Embryonic facial prominence (tissue), 1 donor: ENCODE results near the gene ISCA2.

Experiments used
- DNase-seq: peaks from one replicate; pipeline ENCODE4 v3.0.0-alpha.2; 2016; ENCODE audit errors: extremely low spot score

Gene ISCA2

GRCh38 chr14:74482571-74482970 lies 11.0 kb upstream of the ISCA2 start:
- no peak for DNase-seq

DNA sequence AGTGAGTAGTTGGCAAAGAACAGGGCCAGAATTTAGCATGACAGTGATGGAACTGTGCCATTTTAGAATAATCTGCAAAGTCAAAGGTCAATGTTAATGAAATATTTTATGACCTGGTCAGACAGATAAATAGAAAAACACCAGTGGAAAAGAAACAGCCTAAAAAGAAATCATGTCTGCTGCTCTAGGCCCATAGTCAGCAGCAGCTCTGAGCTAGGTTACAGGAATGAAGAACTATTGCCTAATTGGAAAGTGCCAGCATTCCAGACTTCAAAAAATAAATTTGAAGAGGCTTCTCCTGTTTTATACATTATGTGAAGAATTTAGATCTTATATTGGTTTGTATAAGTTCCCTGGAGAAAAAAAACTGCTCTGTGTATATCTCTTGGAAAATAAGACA lies 10.2 kb upstream of the ISCA2 start:
- no peak for DNase-seq

DNA sequence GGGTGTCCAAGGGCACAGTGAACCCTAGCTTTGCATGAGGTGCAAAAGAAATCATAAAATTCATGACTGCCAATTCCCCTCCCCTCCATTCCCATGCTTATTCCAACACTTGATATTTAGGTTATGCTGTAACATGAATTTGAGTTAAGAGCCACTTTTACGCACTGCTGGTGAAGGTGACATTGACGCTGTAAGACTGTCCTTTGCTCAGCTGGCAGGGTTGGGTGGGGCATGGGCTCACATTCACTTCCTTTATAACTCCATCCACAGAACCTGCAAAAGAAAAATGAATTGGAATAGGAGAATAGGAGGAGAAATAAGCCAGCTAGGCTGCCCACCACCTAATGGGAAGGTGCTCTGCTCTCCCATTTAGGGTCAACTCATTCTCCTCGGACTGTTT lies 7.4 kb upstream of the ISCA2 start:
- DNase-seq, result no peak

DNA sequence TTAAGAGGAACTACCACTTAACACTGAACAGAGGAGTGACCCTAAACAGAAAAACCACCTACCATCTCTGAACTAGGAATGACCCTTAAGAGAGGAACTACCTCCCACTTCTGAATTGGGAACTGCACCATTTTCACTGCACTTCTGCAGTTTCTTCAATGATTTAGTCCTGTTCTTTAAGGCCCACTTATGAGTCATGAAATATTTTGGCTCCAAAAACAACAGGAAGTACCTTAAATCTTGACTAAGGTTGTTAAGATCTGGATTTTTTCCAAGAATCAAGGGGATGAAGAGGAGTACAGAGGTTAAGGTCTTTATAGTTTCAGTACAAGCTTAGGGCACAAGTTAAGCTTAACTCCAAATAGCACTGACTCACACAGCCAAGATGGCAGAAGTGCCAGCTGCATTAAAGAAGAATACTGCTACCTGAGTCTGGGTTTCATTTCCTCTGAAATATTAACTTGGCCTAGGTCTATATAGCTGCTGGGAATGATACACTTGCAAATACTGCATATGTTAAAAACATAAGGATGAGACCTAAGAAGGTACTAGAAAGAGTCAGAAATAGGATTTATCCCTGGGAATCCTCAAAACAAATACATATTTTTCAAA lies 4.7 kb upstream of the ISCA2 start:
- no peak for DNase-seq

DNA sequence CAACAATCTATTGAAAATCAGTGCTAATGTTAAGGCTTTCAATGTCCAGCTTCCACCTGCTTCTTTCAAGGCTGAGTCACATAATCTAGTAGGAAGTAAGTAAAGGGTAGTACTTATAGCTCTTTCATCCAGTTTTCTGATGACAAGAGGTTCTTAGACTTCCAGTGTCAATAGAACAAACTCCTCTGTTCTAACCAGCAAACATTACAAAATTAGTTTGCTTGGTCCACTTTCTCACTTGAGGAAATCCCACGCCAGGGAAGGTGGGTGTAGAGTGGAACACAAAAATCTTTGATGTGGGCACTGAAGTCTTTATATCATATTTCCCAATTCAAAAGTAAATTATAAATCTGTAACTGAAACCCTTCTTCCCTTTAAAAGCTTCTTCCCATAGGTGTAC lies 3.1 kb upstream of the ISCA2 start:
- no peak for DNase-seq

DNA sequence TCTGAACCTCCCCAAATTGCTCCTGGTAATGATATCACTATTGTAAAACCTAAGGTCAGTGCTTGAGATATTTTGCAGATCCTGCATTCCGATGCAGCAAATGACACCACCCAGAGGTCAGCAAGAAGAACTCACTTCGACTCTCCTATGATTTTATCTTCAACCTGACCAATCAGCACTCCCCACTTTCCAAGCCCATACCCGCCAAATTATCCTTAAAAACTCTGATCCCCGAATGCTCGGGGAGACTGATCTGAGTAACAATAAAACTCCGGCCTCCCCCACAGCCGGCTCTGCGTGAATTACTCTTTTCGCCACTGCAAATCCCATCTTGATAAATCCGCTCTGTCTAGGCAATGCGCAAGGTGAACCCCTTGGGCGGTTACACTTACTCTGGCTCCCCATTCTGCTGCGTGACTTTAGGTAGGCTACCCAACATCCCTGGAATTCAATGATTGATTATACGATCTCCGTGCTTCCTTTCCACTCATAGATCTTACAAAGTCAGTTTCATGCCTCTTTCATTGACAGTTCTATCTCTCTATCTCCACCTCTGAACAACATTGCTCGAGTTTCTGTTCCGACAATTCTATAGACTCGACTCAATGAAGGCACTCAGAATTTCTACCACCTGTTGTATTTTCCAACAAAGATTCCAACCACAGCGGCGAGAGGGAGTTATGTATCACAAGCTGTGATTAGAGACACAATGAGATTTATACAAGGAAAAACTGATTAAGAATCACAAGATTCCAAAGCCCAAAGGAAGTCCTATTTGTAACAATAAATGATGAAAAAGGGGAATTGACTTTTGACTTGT lies 1.4 kb upstream of the ISCA2 start:
- no peak for DNase-seq

DNA sequence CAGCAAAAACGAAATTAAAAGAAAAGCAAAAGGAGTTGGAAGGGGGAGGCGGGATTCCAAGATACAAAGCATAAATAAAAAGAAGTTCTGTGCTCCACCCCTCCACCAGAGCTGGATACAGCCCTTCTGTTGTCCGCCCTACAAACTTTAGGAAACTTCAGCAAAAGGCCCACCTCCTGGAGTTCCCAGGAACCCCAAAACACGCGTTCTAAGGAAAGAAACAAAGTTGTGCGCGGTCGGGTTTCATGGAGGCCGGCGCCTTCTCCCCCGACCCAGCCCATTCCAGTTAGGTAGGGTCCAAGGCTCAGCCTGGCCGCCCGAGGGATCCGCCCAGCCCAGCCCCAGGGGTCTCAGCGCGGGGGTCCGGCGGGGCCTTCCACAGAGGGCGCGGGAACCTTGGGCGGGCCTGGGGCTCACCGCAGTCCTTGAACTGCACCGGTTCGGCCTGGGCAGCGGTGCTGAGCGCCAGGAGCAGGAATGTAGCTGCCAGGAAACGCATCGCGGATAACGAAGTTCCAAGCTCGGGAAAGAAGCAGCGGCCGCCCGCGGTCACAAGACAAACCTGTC lies 706 bp upstream of the ISCA2 start, which contains the start of gene NPC2:
TSS of gene NPC2 (minus strand) at position 530 of the 567 bp plus-strand sequence. CDS start at position 499, 31 bp downstream.
- DNase-seq, result peak; percentile 9

GRCh38 chr14:74495356-74495755 lies 1.8 kb downstream of the ISCA2 start:
- DNase-seq, result no peak

DNA sequence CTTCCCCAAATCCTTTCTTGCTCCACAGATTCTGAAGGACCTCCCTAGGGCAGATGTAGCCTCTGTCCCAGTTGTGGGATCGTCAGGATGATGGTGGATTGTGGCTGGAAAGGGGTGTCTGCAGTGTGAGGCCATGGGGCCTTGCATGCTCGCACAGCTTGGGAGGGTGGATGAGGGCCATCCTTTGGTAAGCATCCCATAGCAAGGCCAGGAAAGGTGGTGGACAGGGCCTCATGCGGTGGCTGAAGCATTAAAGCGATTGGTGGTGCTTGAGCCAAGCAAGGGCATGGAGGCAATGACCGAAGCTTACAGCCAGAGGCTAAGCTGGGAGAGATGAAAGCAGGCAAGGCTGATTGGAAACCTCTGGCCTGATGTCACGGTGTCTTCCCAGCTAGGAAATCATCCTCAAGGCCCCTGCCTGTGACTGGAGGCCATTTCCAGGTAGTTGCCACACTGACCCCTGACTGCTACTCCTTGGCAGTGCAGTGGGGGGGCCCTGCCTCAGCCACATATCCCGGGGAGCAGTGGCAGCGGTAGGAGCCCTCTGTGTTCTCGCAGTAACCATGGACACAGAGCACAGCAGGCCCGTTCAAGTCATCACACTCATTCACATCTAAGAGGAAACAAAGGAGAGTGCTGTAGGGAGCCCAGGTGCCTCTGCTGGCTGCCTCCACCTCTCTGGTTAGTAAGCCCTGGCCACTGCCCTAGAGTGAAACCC lies 7.0 kb downstream of the ISCA2 start:
- DNase-seq, result no peak

DNA sequence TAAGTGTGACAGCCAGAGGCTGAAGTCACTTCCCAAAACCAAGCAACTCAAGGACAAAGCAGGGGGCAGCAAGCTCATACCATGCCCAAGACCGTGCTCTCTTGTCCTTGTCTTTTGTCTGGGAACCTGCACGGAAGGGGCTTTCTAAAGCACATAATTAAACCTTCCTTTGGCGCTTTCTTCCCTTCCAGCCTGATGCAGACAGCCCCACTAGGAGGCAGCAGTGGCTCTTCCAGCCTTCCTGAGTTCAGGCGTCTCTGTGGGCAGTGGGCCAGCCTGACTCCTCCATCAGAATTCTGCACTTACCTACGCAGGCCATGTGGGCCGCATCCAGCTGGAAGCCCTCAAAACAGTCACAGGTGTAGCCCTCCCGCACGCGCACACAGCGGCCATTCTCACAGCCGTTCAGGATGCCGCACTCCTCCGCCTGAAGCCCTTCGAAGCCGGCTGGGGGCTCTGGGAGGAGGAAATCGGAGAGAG lies 7.6 kb downstream of the ISCA2 start:
- DNase-seq, result peak; percentile 60

DNA sequence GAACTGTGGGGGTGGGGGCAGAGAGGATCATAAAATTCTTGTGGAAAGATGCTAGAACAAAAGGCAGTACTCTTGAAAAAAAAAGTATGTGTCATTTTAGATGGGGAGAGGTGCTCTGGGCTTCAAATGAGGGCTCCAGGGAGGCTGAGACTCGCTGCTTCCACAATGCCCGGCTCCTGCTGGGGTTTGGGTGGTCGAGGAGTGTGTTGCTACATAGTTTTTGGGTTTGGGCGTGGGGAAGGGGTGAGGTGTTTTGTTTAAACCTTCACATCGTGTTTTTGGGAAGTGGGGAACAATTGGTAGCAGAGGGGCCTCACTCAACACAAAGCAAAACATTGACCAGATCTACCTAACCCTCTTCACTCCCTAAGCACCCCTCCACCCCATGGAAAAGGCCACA lies 8.1 kb downstream of the ISCA2 start:
- DNase-seq, result no peak

DNA sequence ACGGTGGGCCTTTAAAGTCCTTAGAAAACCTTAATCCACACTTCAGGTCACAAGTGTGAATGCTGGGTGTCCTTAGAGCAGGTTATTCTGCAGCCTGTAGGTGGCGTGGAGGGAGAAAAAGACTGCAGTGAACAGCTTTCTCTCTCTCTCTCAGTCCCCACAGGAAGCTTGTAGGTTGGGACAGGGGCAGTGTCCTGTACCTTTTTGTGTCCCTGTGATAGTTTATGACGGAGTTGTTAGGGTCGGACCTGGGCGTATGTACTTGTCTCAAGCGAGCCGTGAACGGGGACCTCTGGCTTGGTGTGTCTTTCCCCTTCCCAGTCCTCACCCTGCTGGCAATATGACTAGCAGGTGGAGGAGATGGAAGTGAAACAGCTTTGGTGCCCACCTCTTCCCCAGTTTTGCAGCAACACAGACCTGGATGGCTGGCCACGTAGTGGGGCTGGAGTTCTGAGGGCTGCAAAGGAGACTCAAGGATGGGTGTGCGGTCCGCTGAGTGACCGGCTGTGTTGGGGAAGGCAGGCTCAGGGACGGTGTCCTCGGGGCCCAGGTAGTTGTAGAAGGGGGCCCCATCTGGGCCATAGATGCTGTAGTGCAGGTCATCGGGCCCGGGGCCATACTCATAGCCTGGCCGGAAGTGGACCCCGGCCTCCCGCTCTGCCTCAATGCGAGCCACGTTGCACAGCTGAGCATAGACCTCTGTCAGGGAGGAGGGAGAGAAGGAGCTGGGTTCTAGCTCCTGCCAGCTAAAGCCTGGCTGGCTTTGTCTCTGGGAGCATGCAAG lies 8.9 kb downstream of the ISCA2 start:
- no peak for DNase-seq

- no peak for DNase-seq
Measured at GRCh38 chr14:74503291-74503937, 9.8 kb downstream of the ISCA2 start.

GRCh38 chr14:74503938-74504335 lies 10.4 kb downstream of the ISCA2 start:
- no peak for DNase-seq

DNA sequence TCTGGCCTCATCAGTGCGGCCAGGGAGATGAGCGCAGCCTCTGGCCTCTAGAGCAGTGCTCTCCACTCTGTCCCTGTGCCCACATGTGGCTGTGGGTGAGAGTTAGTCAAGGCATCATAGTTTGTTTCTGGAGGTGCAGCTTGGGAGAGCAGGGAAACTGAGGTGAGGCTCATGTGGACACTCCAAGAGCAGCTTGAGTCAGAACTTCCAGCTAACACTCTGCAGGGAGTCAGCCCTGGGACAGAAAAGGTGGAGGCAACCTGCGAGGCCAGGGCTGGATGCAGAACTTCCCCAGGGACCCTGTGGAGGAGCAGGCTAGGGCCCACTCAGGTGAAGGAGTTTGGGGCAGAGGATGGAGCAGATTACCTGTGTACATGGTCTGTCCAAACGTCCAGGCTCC lies 10.8 kb downstream of the ISCA2 start:
- no peak for DNase-seq

GRCh38 chr14:74504874-74505720 lies 11.5 kb downstream of the ISCA2 start:
- DNase-seq, result no peak

GRCh38 chr14:74505831-74506230 lies 12.3 kb downstream of the ISCA2 start:
- DNase-seq, result no peak

GRCh38 chr14:74506411-74506851 lies 12.9 kb downstream of the ISCA2 start:
- no peak for DNase-seq

DNA sequence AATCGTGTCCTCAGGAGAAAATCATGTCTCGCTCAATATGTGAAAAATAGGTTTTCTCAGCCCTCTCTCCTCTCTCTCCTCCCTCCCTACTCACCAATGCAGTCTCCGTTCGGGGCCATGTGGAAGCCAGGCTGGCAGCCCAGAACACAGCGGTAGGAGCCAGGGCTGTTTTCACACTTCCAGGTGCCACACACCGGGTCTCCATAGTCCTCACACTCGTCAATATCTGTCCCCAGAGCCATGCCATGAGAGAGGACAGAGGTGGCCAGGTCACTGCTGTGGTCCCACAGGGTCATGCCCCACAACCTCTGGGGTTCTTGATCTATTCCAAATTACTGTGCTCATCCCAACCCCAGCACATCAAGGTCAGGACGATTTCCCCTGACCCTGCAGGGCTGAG lies 13.5 kb downstream of the ISCA2 start:
- DNase-seq, result no peak

DNA sequence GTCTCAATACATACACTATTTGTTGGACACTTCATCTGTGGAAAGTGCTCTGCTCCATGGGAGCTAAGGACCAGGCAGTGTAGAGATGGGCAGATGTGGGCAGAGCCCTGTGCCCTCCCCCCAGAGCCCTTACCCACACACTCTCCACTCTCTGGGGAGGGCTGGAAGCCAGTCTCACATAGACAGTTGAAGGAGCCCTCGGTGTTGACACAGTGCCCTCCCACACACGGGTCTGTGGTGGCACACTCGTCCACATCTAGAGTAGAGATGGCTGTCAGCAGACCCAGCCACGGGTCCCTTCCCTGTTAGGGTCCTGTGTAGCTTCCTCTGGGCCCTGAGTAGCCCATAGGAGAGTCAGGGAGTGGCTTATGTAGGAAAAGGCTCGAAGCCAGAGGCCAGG lies 14.3 kb downstream of the ISCA2 start:
- DNase-seq, result no peak
